Karpas-422 (cell line): Measurements from ENCODE around the gene MTPN. TPM values are rescaled to one million over a fixed set of nuclear protein-coding genes. Genes with fewer than 3 reads are reported as not detected.

ENCODE experiments used
- DNase-seq: peaks from one replicate; pipeline ENCODE4 v3.0.0-alpha.2; 2015
- H2AFZ ChIP-seq: fragments of 200-600 bp; sonication (generic); 2 replicates; pipeline ENCODE4 v1.6.1; 2014; ENCODE audit warnings: antibody characterized with exemption, low read length, mixed read lengths
- H3K27ac ChIP-seq: fragments of 200-600 bp; sonication (generic); 2 replicates; pipeline ENCODE4 v1.5.1; 2014; ENCODE audit warnings: mild to moderate bottlenecking, low read length, moderate library complexity
- H3K27me3 ChIP-seq: fragments of 200-600 bp; sonication (generic); 2 replicates; pipeline ENCODE4 v1.6.1; 2014; ENCODE audit warnings: low read length, mixed read lengths
- H3K36me3 ChIP-seq: fragments of 200-600 bp; sonication (generic); 2 replicates; pipeline ENCODE4 v1.6.1; 2014; ENCODE audit warnings: low read length, mixed read lengths; ENCODE audit not compliant: insufficient read depth
- H3K4me1 ChIP-seq: fragments of 200-600 bp; sonication (generic); 2 replicates; pipeline ENCODE4 v1.6.1; 2014; ENCODE audit warnings: mild to moderate bottlenecking, low read length, mixed read lengths
- H3K4me2 ChIP-seq: fragments of 200-600 bp; sonication (generic); 2 replicates; pipeline ENCODE4 v1.6.1; 2014; ENCODE audit warnings: low read length, low read depth, mild to moderate bottlenecking; ENCODE audit not compliant: poor library complexity, severe bottlenecking
- H3K4me3 ChIP-seq: fragments of 200-600 bp; sonication (generic); 2 replicates; pipeline ENCODE4 v1.5.1; 2014; ENCODE audit warnings: mild to moderate bottlenecking, antibody characterized with exemption, low read length, mixed read lengths
- H3K79me2 ChIP-seq: fragments of 200-600 bp; sonication (generic); 2 replicates; pipeline ENCODE4 v1.6.1; 2014; ENCODE audit warnings: mild to moderate bottlenecking, low read length, mixed read lengths
- H3K9ac ChIP-seq: fragments of 200-600 bp; sonication (generic); 2 replicates; pipeline ENCODE4 v1.6.0; 2014; ENCODE audit warnings: low read length
- H3K9me2 ChIP-seq: fragments of 200-600 bp; sonication (generic), shearing (Covaris generic); replicated peaks from 2 replicates; pipeline ENCODE4 v1.6.0; 2014; ENCODE audit warnings: mild to moderate bottlenecking, low read length, moderate library complexity; ENCODE audit not compliant: insufficient read depth
- H3K9me3 ChIP-seq: fragments of 300-700, 200-600 bp; sonication (generic); 2 replicates; pipeline ENCODE4 v1.6.1; 2014; ENCODE audit warnings: low read length, mixed read lengths
- H4K20me1 ChIP-seq: fragments of 200-600 bp; sonication (generic); 2 replicates; pipeline ENCODE4 v1.6.1; 2014; ENCODE audit warnings: mild to moderate bottlenecking, antibody characterized with exemption, low read length, low read depth; ENCODE audit not compliant: insufficient read depth
- total RNA-seq: library from RNA; depleted of rRNA; stranded (reverse); fragments of >200 nt; shearing (Covaris generic); gene quantifications from 2 replicates; pipeline ENCODE4 v1.2.3, GENCODE V29; 2014; ENCODE audit warnings: low replicate concordance

Gene MTPN
- total RNA-seq, 1 experiment from 2014 or later: 140 TPM

GRCh38 chr7:135933509-135934188 is 43.5 kb downstream of the MTPN start:
- peaks cover 97% of the 10 kb centered on the region for H3K79me2 ChIP-seq
- no peak overlapping the region for H3K27ac ChIP-seq
- DNase-seq: no peak
- no peaks in the 10 kb centered on the region; the same call in 1 of the 2 replicates for H3K36me3 ChIP-seq
- H3K27me3 ChIP-seq: no peaks in the 10 kb centered on the region
- no peak overlapping the region for H3K4me3 ChIP-seq
- H3K4me2 ChIP-seq: no peak overlapping the region
- H3K9ac ChIP-seq: no peak overlapping the region
- peaks cover 17% of the 10 kb centered on the region; the same call in 1 of the 2 replicates for H4K20me1 ChIP-seq
- no peak overlapping the region for H2AFZ ChIP-seq
- no peaks in the 10 kb centered on the region for H3K9me3 ChIP-seq
- H3K9me2 ChIP-seq: no peaks in the 10 kb centered on the region
- H3K4me1 ChIP-seq: no peaks in the 10 kb centered on the region

- H2AFZ ChIP-seq: no peak overlapping the region
- DNase-seq: no peak
- no peaks in the 10 kb centered on the region for H3K9me2 ChIP-seq
- H3K27ac ChIP-seq: no peak overlapping the region
- H3K79me2 ChIP-seq: peaks cover 93% of the 10 kb centered on the region
- H3K4me2 ChIP-seq: no peak overlapping the region
- H3K9ac ChIP-seq: no peak overlapping the region
- no peaks in the 10 kb centered on the region for H3K4me1 ChIP-seq
- no peaks in the 10 kb centered on the region for H3K27me3 ChIP-seq
- no peak overlapping the region for H3K4me3 ChIP-seq
- no peaks in the 10 kb centered on the region; the same call in 1 of the 2 replicates for H3K36me3 ChIP-seq
- H4K20me1 ChIP-seq: peaks cover 19% of the 10 kb centered on the region
- H3K9me3 ChIP-seq: no peaks in the 10 kb centered on the region
Observed at GRCh38 chr7:135932131-135932530, 45.0 kb downstream of the MTPN start.

GRCh38 chr7:135930565-135931461 is 46.3 kb downstream of the MTPN start:
- no peak for DNase-seq
- Histone ChIP-seq H3K4me1 (no peaks in the 10 kb centered on the region), H3K36me3 (no peaks in the 10 kb centered on the region; the same call in 1 of the 2 replicates), H2AFZ (no peak overlapping the region), H3K9me3 (no peaks in the 10 kb centered on the region), H3K4me3 (no peak overlapping the region), H3K4me2 (no peak overlapping the region), H3K9me2 (no peaks in the 10 kb centered on the region), H3K9ac (no peak overlapping the region), H4K20me1 (peaks cover 20% of the 10 kb centered on the region), H3K27ac (no peak overlapping the region), H3K79me2 (peaks cover 81% of the 10 kb centered on the region), H3K27me3 (no peaks in the 10 kb centered on the region)

GRCh38 chr7:135929722-135930141 is 47.4 kb downstream of the MTPN start:
- Histone ChIP-seq H3K9me2 (no peaks in the 10 kb centered on the region), H3K79me2 (peaks cover 70% of the 10 kb centered on the region), H3K9ac (no peak overlapping the region)

GRCh38 chr7:135929249-135929648 is 47.9 kb downstream of the MTPN start:
- no peak overlapping the region for H3K9ac ChIP-seq
- H3K9me3 ChIP-seq: no peaks in the 10 kb centered on the region
- H3K4me3 ChIP-seq: no peak overlapping the region
- H3K9me2 ChIP-seq: no peaks in the 10 kb centered on the region
- no peak for DNase-seq
- H3K27me3 ChIP-seq: no peaks in the 10 kb centered on the region
- no peaks in the 10 kb centered on the region; the same call in 1 of the 2 replicates for H3K36me3 ChIP-seq
- H2AFZ ChIP-seq: no peak overlapping the region
- H4K20me1 ChIP-seq: peaks cover 15% of the 10 kb centered on the region
- H3K4me2 ChIP-seq: no peak overlapping the region
- peaks cover 66% of the 10 kb centered on the region for H3K79me2 ChIP-seq
- no peaks in the 10 kb centered on the region for H3K4me1 ChIP-seq
- H3K27ac ChIP-seq: no peak overlapping the region

More at GRCh38 chr7:135929722-135930141, 47.4 kb downstream of the MTPN start:
- Histone ChIP-seq H3K4me2 (no peak overlapping the region), H2AFZ (no peak overlapping the region), H3K4me3 (no peak overlapping the region), H3K27ac (no peak overlapping the region), H4K20me1 (peaks cover 15% of the 10 kb centered on the region), H3K9me3 (no peaks in the 10 kb centered on the region), H3K27me3 (no peaks in the 10 kb centered on the region), H3K4me1 (no peaks in the 10 kb centered on the region), H3K36me3 (no peaks in the 10 kb centered on the region; the same call in 1 of the 2 replicates)
- no peak for DNase-seq

GRCh38 chr7:135928136-135928535 is 49.0 kb downstream of the MTPN start:
- H3K27ac ChIP-seq: no peak overlapping the region
- H4K20me1 ChIP-seq: peaks cover 8% of the 10 kb centered on the region; the same call in 1 of the 2 replicates
- H3K4me3 ChIP-seq: no peak overlapping the region
- no peaks in the 10 kb centered on the region for H3K27me3 ChIP-seq
- H3K9me3 ChIP-seq: no peaks in the 10 kb centered on the region
- no peak overlapping the region for H2AFZ ChIP-seq
- no peaks in the 10 kb centered on the region for H3K9me2 ChIP-seq
- H3K36me3 ChIP-seq: no peaks in the 10 kb centered on the region; the same call in 1 of the 2 replicates
- H3K4me2 ChIP-seq: no peak overlapping the region
- DNase-seq: no peak
- peaks cover 54% of the 10 kb centered on the region for H3K79me2 ChIP-seq
- H3K9ac ChIP-seq: no peak overlapping the region
- H3K4me1 ChIP-seq: no peaks in the 10 kb centered on the region

GRCh38 chr7:135925210-135925609 is 51.9 kb downstream of the MTPN start:
- Histone ChIP-seq H3K4me1 (no peaks in the 10 kb centered on the region), H3K9ac (no peak overlapping the region), H3K79me2 (peaks cover 27% of the 10 kb centered on the region), H3K27ac (no peak overlapping the region), H4K20me1 (peaks cover 5% of the 10 kb centered on the region; the same call in 1 of the 2 replicates), H3K27me3 (no peaks in the 10 kb centered on the region), H3K9me2 (no peaks in the 10 kb centered on the region), H3K9me3 (no peaks in the 10 kb centered on the region), H2AFZ (no peak overlapping the region), H3K36me3 (no peaks in the 10 kb centered on the region; the same call in 1 of the 2 replicates), H3K4me3 (no peak overlapping the region), H3K4me2 (no peak overlapping the region)
- no peak for DNase-seq

- Histone ChIP-seq H3K9me3 (no peaks in the 10 kb centered on the region), H3K4me2 (no peak overlapping the region), H3K9ac (no peak overlapping the region), H4K20me1 (peaks cover 5% of the 10 kb centered on the region; the same call in 1 of the 2 replicates), H3K27ac (no peak overlapping the region), H2AFZ (no peak overlapping the region), H3K36me3 (no peaks in the 10 kb centered on the region; the same call in 1 of the 2 replicates), H3K79me2 (peaks cover 18% of the 10 kb centered on the region), H3K4me3 (no peak overlapping the region), H3K4me1 (no peaks in the 10 kb centered on the region), H3K9me2 (no peaks in the 10 kb centered on the region), H3K27me3 (no peaks in the 10 kb centered on the region)
- no peak for DNase-seq
Observed at GRCh38 chr7:135924302-135924701, 52.9 kb downstream of the MTPN start.
